GM21360 (cell line): ENCODE results near the gene ADGRL4.
"Not testable (repeated sequence)": the region's sequence is repeated elsewhere in the genome, so short reads cannot be mapped to it uniquely, and the experiment has no call there.

ENCODE experiments used
- ATAC-seq: cut with Tn5 transposase; IDR thresholded peaks from one replicate; pipeline ENCODE4 v1.9.1; 2021; ENCODE audit warnings: mild to moderate bottlenecking, moderate library complexity; ENCODE audit not compliant: unreplicated experiment

The ADGRL4 gene

DNA sequence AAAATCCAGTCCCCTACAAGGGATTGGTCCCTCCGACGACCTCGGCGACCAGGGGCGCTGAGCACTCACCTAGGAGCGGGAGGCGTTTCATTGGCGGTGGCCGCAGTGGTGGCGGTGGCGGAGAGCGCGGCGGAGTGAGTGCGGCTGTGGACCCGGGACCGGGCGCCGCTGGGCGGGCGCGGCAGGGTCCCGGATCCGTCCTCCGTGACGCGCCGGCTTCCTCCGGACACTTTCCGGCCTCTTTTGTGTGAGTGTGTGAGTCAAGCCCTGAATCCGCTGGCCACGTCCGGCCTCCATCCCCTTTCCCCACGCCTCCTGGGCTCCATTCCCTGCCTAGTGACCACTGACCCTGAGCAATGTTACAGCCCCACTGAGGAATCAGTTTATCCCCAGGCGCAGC, at the start of gene ADGRL4:
ADGRL4 (minus strand) TSS at position 167 of the 400 bp plus-strand sequence; CDS start at position 91, 76 bp downstream.
- ATAC-seq, result no peak

DNA sequence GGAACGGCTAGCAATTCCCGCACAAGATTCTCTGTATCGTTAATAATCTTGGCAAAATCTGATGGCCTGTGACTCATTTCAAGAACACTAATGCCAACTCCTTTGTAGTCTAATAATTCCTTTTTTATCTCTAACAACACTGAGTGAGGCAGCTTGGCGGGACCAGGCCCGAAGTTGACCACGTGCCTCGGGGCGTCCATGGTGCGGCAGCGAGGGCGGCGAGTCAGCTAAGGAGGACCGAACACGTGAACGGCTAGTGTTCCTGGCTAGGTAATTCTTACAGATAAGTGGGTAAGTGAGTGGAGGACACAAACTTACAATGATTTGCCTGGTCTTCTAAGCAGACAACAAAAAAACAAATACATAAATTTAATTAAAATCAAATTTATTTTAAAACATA, 49.3 kb upstream of the ADGRL4 start:
- no peak for ATAC-seq

DNA sequence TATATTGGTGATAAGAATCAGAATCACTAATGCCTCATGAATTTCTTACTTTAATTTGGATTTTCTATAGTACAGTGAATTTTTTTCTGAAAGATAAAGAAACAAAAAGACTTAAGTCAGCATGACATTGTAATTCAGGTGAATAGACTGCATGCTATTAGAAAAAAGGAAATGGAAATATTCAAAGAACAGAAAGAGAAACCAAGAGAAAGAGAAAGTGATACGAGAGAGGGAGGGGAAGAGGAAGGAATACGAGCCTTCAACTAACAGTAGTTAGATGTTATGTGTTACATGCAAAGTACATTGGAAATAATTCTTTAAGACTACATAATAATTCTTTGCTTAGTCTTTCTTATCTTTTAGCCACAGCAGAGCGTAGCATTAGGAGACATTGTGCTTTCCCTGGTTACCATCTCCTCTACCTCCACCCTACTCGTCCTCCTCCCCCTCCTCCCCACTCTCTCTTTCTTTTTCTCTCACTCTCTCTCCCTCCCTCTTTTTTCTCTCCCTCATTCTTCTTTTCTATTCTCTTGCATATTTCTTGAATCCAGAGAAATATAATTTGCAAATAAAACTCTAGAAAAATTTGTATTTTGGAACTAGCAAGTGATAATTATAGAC, 46.4 kb upstream of the ADGRL4 start:
- ATAC-seq, result peak; percentile 98

DNA sequence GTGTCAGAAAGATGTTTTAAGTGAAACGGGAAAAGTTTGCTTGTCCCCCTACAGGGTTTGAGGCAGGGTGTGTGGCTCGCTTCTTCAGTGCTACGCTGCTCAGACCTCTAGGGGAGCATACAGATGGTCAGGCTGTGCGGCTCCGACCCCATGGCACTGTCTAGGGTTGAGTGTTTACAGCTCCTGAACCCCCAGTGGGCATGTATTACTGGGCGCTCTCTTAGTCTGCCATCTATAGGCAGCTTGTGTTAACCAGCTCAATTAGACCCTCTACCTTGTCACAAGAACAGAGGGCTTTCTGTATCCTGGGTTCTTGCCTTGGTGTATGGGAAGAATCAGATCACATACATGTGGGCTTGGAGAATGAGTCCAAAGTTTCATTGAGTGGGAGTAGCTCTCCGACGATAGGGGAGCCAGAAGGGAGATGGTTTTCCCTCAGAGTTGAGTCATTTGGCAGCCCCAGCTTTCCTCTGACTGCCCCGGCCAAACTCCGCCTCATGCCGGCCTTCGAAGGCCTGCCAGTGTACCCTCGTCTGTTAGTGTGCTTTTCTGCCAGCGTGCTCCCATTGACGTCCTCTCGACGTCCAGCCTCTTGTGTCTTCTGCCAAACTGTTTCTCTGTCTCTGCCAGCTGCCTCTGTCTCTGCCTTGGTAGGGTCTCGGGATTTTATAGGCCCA, 38.6 kb upstream of the ADGRL4 start:
- no peak for ATAC-seq

DNA sequence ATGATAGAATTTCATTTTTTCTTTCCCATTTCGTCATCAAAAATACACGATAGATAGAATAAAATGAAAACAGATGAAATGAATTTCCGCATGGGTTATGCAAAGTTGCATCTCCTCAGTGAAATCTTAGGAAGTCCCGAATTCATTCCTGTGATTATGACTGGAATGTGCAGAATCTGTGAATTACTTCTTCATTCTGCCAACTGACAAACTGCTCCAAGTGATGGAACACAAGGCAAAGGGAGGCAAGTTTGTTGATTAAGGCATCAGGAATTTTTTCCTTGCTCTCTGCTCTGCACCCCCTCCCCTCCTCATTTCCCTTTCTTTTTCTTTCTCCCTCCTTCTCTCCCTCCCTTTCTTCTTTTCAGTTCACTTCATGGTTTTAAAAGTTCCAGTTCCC, 37.0 kb upstream of the ADGRL4 start:
- ATAC-seq, result no peak

DNA sequence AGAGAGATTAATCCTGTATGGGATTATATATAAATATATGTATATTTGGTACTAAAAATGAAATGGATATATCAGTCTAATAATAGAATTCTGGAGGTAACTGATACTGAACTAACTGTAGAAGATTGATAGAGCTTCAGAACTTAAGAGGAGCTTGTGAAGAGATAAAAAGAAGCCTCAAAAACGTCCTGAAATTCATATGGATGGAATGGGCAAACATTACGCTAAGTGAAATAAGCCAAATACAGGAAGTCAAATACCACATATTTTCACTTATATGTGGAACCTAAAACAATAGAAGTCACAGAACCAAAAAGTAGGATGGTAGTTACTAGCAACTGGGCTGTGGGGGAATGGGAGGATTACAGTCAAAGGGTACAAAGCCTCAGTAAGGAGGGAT, 36.0 kb upstream of the ADGRL4 start:
- no peak for ATAC-seq

DNA sequence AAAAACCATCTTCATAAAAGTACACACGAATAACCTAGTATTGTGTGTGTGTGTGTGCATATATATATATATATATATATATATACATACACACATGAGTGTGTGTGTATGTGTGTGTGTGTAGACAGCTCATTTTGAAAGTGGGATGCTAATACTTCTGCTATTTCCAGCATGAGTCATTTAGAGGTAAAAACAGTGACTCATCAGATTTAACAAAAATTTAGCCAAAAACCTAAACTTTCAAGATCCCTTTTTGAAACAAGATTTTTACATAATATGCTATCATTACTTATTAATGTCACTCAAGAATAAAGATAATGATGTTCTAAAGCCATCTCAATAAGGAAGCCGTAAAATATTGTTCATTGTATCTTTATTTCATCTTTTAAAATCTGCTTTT, 35.6 kb upstream of the ADGRL4 start:
- ATAC-seq, result peak; percentile 58

DNA sequence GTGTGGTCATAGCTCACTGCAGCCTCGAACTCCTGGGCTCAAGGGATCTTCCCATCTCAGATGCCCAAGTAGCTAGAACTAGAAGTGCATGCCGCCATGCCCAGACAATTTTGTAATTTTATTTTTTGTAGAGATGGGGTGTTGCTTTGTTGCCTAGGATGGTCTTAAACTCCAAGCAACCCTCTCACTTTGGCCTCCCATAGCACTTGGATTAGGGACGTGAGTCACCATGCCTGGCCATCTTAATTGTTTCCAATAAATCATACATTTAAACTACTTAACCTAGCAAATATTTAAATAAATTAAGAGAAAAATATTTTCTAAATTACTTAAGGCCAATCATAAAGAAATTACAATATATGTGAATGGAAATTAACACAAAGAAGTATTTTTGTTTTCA, 35.1 kb upstream of the ADGRL4 start:
- no peak for ATAC-seq

DNA sequence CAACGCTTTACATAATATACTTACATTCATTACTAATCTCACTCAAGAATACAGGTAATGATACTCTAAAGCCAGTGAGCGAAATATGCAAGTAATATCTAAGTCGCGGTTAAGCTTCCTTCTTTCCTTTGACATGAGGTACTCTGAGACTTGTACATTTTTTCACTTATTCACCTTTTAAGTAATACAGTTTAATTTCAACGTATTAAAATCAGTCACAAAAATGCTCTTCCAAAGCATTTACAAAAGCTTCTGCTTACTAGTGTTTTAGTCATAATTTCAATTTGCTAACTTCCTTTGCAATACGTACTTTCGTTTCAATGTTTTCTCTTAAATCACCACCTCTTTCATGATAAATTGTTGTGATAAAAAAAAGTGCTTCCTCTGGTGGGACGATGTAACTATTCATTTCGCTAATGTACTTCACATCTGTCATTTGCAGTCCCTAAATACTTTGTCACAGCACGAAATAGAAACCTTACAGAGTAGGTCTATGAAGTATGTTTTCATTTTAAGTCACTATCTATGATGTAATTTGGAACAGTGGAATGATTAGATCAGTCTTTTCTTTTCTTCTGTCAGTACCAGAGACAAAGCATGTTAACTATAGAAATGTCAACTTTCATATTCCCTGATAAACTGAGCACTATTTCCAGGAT, 34.0 kb upstream of the ADGRL4 start:
- ATAC-seq, result peak; percentile 93

DNA sequence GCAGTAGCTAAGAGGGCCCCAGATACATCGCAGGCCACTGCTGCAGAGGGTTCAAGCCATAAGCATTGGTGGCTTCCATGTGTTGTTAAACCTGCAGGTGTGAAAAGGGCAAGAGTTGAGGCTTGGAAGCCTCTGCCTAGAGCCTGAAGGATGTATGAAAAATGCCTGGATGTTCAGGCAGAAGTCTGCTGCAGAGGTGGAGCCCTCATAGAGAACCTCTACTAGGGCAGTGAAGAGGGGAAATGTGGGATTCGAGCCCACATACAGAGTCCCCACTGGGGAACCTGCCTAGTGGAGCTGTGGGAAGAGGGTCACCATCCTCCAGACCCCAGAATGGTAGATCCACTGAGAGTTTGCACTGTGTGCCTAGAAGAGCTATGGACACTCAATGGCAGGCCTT, 30.6 kb upstream of the ADGRL4 start:
- ATAC-seq, result no peak

DNA sequence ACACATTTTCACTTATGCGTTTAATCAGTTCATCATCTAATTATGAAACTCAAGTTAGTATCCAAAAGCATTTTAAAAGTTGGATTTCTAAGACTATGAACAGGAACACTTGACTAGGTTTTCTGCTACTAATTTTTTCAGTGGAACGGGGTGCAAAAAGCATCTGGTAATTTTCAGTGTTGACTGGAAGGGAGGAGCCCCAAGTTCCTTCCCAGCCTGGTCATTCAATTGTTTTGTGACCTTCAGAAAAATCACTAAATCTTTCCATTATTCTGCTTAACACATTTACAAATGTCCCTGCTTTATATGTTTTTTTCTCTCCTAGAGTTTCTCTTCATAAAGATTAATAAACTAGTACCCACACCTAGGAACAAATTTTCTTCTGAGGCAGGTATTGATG, 6.0 kb upstream of the ADGRL4 start:
- no peak for ATAC-seq

DNA sequence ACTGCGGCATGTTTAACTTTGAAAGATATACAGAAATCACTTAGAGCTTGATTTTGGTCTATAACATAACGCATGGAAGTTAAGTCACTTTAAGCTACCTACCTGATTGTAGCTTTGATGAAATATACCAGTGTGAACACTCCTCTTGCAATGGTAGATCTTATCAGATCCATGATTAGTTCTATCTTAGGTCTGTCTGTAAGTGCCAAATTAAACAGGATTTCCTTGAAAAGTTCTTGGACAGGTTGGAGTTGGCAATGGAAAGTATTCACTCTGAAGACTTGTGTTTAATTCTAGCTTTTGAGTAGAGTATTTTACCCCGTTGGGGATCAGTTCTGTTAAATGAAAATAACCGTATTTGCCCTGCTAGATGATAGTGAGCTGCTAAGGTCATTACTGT, 4.1 kb upstream of the ADGRL4 start:
- no peak for ATAC-seq

DNA sequence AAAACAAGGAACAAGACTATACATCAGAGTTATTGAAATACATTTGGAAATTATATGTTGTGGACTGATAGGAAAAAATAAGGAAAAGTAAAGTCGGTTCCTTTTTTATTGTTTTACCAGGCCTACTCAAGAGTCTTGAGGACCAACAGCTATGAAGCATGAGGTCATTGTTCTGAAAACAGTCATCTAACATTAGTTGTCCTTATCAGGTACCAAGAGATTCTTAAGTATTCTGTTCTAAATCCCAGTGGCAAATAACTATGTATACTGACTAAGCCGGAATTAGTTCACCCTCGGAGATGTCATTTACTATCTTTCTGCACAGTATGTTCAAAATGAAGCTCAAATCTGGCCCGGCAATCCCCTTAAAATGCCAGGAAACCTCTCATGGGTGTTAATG, 585 bp downstream of the ADGRL4 start:
- ATAC-seq, result no peak

DNA sequence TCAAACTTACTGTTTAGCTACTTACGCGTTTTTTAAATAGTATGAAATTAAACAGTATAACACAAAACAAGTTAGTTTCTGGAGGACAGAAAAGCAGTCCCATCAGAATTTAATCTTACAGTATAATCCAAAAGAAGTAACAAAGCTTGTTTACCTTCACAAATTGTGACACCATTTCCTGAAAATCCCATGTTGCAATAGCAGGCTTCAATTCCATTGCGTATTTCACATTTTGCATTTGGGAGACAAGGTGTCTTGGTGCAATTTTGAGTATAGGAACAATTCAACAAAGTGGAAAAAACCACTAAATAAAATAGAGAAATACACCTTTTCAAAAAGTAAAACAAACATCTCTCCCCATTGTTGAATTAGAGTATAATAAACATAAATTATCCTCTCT, 1.6 kb downstream of the ADGRL4 start:
- no peak for ATAC-seq

DNA sequence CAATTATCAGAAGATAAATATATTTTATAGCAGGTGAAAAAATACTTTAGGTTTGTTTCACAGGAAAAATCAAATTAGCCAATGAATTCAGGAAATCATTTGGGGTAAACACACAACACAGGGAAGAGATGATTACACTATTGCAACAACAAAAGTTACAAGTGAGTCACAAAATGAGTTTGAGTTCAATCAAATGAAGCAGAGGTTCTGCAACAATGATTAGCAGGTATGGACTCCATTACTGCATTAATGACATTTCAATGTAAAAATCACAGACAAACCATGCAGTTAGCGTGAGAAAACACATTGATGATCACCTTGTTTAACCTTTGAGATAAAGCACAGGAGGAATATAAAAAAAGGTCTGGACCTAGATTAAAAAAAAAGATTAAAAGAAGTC, 9.7 kb downstream of the ADGRL4 start:
- no peak for ATAC-seq

DNA sequence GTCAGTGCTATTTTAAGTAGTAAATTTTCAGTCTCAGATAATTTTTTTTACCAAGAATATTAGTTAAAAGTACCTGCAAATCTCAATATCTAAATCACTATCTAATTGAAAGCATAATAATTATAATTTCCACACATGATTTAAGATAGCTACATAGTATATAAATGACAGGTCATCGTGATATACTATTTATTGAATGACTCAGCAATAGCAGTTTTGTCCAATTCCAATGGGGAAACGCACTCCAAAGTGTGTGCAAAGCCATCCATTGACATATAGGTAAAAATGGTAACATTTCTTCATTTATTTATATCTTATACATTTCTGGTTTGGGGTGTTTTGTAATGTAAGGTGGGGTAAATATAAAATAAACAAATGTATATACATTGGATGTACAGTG, 19.5 kb downstream of the ADGRL4 start:
- no peak for ATAC-seq

DNA sequence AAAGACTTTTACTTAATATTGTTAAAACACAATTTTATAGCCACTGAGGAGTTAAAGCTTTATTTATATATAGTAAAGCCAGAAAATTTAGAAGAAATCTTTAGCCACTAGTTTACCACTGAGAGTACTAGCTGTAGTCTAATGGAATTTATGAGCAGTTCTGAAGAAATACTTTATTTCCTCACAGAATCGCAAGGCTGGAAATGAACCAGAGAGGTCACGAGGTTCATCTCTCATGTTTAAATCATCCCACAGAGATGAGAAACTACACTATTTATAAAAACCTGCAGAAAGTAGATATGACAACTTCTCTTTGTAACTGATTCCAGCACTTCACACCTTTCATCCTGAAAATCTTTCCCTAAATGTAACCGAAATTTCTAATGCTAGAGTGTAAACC, 26.0 kb downstream of the ADGRL4 start:
- no peak for ATAC-seq

DNA sequence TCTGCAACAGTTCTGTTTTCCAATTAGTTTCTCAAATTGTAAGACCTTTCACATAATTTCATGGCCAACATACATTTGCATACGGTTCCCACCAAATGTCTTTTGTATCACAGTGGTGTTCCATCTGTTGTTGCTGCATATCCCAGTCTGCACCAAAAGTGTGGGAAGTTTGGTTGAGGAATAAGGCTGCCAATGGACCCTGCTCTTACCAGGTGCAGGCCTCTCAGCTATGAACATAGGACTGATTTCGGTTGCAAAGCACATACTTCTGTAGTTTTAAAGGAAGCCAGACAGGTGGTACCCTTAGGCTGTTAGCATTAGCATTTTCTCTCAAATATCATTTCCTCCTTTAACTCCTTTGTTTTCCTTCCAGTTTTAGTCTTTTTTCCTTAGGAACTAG, 33.8 kb downstream of the ADGRL4 start:
- no peak for ATAC-seq

DNA sequence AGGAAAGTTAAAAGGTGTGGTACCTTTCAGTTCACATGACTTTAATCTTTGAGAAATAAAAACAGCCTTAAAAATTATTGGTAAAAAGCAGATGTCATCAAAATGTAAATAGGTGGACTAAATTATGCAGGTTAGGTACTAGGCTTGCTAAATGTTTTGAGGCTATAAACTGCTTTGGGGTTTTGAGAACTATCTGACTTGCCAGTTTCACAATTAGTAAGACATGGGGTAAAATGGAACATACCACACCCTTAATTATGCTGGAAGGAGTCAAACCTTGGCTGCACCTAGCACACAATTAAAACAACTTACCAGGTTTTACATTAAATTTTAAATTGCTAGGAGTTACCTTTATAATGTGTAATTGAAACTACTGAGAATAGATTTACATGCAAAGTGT, 39.4 kb downstream of the ADGRL4 start:
- ATAC-seq, result not testable (repeated sequence)

DNA sequence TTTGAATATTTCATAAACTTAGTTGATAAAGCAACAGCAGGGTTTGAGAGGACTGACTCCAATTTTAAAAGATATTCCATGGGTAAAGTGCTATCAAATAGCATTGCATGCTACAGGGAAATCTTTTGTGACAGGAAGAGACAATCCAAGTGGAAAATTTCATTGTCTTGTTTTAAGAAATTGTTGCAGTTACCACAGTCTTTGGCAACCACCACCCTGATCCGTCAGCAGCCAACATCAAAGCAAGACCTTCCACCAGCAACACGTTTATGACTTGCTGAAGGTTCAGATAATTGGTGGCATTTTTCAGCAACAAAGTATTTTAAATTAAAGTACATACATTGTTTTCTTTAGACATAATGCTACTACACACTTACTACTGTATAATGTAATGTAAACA, 47.8 kb downstream of the ADGRL4 start:
- ATAC-seq, result no peak

DNA sequence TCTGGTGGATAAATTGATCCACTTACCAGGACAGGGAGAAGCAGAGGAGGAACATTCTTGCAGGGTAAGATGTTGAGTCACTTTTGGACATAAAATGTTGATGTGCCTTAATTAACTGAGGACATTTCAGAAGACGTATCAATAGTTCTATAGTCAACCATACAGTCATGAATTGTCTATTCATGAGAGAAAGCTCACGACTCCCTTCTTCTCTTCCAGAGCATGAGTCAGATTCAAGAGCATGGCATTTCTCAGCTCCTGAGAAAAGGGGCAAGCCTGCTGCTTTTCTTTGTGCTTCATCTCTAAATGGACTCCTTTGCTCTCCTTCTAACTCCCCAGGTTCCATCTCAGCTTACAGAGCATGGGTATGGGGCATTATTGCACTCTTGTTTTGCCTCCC, 55.7 kb downstream of the ADGRL4 start:
- no peak for ATAC-seq

DNA sequence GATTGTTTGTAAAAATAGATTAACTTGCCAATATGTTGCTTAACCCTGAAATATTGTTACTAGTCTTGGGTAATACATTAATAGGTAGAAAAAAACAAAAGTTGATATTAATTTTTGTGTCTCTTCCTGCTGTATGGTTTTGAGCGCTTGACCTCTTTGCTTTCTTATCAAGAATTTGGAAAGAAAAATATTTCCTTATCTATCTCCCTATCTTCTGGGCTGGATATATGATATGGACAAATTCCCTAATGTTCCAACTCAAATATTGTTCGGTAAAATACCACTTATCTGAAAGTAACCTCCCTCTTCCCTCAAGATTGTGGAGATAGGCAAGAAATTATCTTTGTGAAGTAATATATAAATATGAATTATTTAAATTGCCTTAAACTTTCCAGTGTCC, 57.3 kb downstream of the ADGRL4 start:
- ATAC-seq, result no peak
